GM18505 (cell line): ENCODE measurements around the gene GNAS.

Experiments
- ATAC-seq: cut with Tn5 transposase; IDR thresholded peaks from one replicate; pipeline ENCODE4 v1.9.1; 2021; ENCODE audit not compliant: unreplicated experiment
- POLR2A ChIP-seq: IDR thresholded peaks from 4 replicates; pipeline ENCODE4 v1.6.1; 2011; ENCODE audit warnings: borderline replicate concordance; ENCODE audit not compliant: insufficient read depth, insufficient read length; ENCODE audit errors: extremely low read depth

Gene GNAS

DNA sequence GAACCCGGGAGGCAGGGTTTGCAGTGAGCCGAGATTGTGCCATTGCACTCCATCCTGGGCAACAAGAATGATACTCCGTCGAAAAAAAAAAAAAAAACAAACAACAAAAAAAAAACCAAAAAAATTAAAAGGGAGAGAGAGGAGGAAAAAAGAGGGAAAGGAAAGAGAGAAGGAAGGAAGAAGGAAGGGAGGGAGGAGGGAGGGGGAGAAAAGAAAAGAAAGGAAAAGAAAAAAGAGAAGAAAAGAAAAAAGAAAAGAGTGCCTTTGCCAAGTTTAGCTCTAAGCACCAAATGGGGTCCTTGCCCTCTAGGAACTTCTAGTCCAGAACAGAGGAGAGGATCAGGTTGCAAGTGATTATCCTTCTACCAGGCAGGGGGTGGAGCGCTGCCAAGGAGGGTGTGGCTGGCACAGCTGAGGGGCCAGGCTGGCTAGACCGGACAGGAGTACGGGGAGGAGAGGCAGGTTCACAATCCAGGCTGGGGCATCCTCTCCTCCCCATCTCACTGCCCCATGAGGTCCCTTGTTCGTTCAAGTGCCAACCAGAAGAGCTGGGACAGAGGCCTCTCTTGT, 19.1 kb downstream of the GNAS start:
- TF ChIP-seq POLR2A, result no peak
- ATAC-seq, result no peak

DNA sequence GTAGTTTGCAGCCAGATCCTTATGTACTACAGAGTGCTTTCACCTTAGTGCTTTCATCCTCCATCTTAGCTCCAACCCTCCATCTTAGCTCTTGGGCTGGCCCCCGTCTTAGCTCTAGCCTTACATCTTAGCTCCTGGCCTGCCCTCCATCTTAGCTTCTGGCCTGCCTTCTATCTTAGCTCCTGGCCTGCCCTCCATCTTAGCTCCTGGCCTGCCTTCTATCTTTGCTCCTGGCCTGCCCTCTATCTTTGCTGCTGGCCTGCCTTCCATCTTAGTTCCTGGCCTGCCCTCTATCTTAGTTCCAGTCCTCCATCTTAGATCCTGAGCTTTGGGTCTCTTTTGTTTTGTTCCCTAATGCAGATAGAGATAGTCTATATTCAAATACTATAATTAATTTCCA, 22.0 kb downstream of the GNAS start:
- no peak for ATAC-seq
- no peak for TF ChIP-seq POLR2A

DNA sequence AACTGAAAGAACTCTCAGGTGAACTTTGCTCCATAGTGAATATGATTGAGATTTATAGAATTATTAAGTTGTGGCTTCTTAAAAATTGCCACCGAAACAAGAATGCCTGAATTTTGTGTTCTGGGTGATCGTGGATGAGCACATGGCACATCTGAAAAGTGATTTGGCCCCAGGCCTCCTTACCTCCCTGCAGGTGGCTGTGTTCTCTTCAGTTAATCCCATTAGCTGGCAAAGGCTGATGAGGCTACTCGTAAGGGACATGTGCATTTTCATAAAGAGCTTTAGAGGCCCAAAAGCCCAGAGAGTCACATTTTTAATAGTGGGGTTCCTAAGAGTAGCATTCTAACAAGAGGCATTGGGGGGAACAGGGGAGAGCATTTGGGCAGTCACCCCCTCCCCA, 22.6 kb downstream of the GNAS start:
- no peak for ATAC-seq
- no peak for TF ChIP-seq POLR2A

DNA sequence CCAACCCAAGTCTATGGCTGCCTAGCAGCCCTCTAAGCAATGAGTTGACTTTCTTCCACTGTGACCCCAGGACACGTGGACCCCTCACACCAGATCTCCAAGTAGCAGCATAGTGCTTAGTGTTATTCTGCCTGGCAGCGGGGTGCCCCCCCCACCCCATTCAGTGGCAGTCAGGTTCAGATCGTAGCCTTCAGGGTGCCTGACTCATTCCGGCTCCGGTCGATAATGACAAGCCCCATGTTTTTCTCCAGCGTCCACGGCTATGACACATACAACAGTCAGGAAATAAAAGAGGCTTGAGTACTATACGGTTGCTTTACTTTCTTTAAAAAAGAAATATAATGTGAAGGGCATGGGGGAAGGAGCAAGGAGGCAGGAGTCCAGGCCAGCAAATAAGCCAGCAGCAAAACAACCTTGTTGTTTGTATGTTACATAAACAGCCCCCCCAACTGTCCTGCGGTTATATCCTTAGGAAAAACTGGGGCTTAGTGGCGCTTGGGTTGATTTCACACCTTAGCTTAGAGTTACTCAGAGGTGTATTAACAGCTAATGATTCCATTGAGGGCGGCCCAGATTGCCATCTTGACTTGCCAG, 23.1 kb downstream of the GNAS start:
- no peak for TF ChIP-seq POLR2A
- no peak for ATAC-seq

DNA sequence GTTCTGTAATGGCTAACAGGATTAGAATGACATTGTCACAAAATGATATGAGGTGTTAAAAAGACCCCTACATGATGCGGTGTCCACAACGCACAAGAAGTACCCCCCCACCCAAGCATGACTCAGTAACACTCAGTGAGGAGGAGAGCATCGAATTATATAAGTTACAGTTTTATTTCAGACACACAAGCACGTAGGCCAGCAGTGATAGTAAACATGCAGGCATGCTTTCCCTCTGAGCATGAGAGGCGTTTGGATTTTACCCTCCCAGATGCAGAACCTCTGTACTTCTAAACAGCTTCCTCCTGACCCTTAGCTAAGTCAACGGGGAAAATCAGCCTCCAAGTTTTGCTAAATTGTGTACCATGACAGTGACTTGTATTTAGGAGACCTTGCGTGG, 23.9 kb downstream of the GNAS start:
- ATAC-seq, result no peak
- TF ChIP-seq POLR2A, result no peak

DNA sequence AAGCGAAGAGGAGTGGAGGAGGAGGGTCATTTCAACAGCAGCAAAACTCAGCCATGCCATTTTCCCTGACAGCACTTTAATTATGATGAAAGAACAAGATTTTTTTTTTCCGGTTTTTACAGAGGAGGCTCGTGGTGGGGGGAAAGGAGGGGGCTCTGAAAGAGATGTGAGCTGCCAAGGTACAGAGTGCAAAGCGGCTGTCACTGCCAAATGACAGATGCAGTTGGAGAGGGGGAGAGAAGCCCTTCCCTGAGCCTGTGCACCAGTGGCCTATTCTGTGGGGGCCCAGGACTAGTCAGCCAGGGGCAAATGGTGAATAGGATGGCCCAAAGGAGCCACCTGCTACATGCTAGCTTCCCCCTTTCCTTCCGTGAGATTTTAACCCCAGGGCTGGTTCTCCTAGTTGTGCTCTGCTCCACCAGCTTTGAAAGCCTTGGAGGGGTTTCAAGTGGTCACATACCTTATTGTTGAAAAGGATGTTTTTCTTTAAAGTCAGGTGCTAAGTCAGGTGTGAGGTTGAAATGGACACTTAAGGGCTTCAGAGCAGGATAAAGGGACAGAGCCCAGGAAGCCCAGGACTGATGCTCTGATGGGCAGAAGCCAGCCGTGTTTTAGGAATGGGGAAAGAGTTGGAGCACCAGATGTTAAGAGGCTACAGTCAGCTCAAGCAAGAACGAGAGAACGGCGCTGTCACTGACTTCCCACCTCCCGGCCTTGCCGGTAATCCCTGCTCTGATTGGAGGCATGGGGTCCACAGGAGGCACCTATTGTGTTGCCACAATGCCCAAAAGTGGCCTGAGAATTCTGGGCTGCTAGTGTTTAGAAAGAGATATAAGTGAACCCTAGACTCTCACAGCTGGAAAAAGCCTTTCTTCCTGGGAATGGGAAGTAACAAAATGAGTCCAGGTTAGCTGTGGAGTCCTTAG, 24.8 kb downstream of the GNAS start:
- no peak for ATAC-seq
- no peak for TF ChIP-seq POLR2A

DNA sequence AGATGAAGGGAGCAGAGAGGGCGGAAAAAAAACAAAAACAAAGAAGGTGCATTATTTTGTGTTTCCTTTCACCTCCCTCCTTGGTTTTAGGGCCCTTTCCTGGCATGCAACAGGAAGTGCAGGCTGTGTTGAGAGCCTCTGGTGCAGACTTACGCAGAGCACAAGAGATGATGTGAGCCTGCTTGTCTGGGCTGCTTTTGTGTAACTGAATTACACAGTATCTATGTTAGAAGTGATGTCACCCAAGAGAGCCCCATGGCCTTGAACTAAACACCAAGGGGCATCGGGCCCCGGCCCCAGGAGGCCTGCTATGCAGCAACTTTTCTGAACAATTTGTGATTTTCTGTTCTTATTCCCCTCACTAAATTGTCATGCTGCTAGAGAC, 25.5 kb downstream of the GNAS start:
- no peak for ATAC-seq
- no peak for TF ChIP-seq POLR2A

DNA sequence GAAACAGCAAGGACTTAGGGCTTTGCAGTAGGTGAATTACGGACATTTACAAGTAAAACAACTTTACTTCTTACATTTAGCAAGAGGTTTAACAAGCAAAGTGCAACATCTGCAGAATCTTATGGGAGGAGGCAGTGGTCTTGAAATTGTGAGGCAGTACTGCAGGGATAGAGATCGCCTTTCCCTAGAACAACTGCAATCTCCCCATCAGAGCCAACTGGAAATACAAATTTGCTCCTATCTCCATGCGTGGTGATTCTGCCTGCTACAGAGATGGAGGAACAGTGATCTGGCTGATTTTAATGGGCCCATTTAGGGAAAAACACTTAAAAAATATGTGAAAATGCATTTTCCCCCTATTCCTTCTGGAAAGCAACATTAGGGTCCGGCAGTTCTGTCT, 25.9 kb downstream of the GNAS start:
- no peak for TF ChIP-seq POLR2A
- ATAC-seq, result no peak

DNA sequence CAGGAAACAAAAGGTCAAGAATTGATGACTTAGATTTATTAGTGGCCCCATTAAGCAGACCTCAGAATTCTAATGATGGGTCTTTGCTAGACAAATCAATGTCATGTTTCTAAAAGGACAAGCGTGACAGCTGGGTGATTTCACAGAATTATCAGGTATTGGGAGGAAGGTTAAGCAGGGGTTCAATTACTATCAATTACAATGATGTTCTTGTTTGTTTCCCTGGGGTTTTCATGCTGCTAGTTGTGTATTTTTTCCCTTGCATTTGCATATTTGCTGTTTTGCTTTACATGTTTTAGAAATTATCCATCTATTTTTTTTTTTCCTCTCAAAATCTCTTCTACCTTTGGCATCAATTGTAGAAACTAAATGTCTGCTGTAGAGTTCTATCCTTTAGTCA, 27.9 kb downstream of the GNAS start:
- ATAC-seq, result no peak
- no peak for TF ChIP-seq POLR2A

DNA sequence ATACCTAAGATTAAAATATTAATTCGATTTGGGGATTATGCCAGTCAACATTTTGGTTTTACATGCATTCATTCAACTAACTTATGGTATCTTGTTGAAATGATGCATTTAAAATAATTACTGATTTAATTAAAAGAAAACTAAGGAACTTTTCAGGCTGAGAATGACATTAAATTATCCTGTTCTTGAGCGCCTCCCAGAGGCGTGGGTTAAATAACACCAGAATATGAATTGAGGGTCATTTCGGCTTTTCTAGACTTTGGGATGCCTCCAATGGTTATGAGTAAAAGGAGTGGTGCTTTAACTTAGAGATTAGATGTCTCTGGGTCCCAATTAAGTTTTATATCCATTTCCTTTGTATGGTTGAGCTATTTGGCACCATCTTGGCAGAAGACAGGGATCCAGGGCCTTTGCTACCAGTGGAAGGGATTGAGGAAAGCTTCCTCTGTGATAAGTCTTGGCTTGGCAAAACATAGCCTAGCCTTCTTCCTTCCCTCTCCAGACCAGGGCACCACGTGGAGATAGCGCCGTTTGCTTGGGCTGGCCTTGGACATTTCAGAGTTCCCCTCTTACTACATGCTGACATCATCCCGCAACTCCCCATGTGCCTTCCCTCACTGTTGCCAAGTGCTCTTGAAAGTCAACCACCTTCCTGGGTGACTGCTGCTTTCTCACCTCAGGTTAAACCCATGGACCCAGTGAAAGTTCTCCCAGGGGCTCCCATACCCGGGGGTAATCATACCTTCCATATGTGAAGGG, 28.7 kb downstream of the GNAS start:
- ATAC-seq, result no peak
- TF ChIP-seq POLR2A, result no peak

DNA sequence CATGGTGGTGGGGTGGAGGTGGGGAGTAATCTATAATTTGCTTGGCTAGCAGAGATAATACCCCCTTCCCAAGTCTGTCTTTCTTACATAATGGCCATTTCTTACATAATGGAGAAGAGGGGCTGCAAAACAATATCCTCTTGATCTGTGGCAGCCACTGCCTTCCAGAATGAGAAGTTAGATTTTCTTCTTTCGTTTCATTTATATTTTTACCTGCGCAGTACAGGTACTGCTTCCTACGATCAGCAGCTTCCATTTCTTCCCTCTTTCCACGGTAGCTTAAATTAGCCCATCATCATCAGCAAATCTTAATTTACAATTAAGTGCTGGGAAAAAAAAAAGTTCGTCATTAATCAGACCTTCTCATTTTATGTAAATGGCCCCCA, 30.2 kb downstream of the GNAS start:
- no peak for TF ChIP-seq POLR2A
- ATAC-seq, result no peak

DNA sequence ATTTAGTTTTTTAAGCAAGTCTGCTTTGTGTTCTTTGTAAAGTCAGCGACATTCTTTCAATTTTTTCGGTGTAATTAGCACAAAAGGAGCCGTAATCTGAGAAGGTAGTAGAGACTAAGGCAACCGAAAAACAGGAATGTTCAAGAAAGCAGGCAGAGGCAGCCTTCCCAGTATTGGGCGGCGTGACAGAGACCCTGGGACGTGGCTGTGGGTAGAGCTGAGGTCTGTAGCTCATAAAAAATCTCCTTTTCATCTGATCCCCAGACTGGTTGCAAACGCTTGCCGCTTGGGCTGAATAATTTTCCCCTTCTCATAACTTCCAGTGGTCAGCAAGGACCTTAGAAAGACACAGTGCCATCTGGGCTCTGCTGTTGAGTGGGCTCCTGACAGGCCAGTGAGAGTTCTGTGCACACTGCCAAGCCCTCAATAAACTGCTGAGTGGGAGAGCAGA, 30.8 kb downstream of the GNAS start:
- no peak for ATAC-seq
- no peak for TF ChIP-seq POLR2A

DNA sequence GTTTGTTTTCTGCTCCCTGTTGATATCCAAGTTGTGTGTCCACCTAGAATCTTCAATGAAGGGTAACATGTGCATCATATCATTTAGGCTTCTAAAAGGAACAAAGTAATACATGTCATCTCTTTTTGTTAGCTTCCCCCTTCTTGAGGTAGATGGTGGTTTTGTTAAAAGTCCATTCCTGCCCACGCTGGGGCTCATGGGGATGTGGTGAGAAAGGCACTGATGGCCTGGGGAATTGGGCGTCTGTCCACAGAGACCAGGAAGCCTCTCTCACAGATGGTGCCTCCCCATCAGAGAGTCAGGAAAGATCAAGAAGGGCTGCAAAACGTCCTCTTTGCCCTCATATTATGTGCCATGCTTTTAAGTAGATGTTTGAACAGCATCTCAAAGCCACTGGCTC, 32.5 kb downstream of the GNAS start:
- TF ChIP-seq POLR2A, result no peak
- no peak for ATAC-seq
